ENCODE measurements around the gene TNFRSF13B.

Gene TNFRSF13B

DNA sequence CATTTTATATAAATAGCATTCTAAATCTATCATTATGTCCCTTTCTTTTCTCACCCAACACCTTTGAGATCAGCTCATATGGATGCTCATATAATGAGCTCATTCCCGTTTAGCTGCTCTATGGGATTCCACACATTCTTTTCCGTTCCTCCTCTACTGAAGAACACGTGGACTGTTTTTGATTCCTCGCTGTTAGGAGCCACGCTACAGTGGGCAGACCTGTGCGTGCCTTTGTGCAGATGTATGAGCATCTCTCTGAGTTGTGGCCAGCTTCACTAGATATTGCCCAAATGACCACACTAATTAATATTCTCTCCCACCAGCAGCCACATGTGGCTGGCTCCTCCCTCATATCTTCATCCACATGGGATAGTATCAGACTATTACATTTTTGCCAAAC, 6.0 kb upstream of the TNFRSF13B start:
- no peak for DNase-seq (ENCODE audit: low read depth)
- no peak overlapping the region for H3K4me3 ChIP-seq (ENCODE audit: low read depth, low read length)
- TF ChIP-seq MYC (IDR thresholded peaks at IDR 0.05; ENCODE audit: low read depth, low read length) (no peak), POLR2A (IDR thresholded peaks at IDR 0.05; ENCODE audit: extremely low read depth, insufficient read length) (no peak)
- TF ChIP-seq, protein P1, sequence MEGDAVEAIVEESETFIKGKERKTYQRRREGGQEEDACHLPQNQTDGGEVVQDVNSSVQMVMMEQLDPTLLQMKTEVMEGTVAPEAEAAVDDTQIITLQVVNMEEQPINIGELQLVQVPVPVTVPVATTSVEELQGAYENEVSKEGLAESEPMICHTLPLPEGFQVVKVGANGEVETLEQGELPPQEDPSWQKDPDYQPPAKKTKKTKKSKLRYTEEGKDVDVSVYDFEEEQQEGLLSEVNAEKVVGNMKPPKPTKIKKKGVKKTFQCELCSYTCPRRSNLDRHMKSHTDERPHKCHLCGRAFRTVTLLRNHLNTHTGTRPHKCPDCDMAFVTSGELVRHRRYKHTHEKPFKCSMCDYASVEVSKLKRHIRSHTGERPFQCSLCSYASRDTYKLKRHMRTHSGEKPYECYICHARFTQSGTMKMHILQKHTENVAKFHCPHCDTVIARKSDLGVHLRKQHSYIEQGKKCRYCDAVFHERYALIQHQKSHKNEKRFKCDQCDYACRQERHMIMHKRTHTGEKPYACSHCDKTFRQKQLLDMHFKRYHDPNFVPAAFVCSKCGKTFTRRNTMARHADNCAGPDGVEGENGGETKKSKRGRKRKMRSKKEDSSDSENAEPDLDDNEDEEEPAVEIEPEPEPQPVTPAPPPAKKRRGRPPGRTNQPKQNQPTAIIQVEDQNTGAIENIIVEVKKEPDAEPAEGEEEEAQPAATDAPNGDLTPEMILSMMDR (IDR thresholded peaks at IDR 0.05; ENCODE audit: low read depth, low read length), result no peak
- TF ChIP-seq, protein P2, sequence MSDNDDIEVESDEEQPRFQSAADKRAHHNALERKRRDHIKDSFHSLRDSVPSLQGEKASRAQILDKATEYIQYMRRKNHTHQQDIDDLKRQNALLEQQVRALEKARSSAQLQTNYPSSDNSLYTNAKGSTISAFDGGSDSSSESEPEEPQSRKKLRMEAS (IDR thresholded peaks at IDR 0.05; ENCODE audit: low read depth, low read length), result no peak

DNA sequence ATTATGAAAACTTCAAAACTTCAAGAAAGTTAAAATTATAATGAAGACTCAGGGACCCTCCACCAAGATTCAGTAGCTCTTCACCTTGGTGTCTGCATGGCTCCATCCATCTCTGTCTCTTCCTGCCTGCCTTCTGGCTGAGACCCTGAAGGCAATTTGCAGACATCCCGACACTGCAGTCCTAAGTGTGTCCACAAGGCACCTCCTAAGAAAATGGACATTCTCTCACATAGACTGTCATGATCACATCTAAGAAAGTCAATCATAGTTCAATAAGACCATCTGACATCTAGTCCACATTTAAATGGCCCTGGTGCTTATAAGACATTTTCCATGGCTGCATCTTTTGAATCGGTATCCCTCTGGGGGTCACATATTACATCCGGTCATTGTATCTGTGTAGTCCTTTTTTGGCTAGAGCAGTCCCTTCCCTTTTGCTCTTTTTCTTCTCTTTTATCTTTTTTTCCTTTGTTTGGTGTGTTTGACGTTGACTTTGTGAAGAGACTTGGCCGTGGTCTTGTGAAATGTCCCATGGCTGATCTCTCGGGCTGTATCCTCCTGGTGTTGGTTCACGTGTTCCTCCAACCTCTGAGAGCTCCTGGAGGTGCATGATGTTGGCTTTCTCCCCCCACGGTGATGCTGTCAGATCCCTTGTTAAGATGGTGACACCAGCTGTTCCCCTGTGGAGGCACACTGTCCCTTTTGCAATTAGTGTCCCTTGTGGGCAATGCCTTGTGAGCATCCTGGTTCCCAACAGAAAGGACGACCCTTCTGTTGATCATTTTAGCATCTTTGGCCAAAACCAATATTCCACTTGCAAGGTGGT, 5.0 kb upstream of the TNFRSF13B start:
- no peak for TF ChIP-seq POLR2A (IDR thresholded peaks at IDR 0.05; ENCODE audit: extremely low read depth, insufficient read length)
- TF ChIP-seq, protein P1 (IDR thresholded peaks at IDR 0.05; ENCODE audit: low read depth, low read length), result no peak
- TF ChIP-seq, protein P2 (IDR thresholded peaks at IDR 0.05; ENCODE audit: low read depth, low read length), result no peak
- TF ChIP-seq MYC (IDR thresholded peaks at IDR 0.05; ENCODE audit: low read depth, low read length), result no peak

DNA sequence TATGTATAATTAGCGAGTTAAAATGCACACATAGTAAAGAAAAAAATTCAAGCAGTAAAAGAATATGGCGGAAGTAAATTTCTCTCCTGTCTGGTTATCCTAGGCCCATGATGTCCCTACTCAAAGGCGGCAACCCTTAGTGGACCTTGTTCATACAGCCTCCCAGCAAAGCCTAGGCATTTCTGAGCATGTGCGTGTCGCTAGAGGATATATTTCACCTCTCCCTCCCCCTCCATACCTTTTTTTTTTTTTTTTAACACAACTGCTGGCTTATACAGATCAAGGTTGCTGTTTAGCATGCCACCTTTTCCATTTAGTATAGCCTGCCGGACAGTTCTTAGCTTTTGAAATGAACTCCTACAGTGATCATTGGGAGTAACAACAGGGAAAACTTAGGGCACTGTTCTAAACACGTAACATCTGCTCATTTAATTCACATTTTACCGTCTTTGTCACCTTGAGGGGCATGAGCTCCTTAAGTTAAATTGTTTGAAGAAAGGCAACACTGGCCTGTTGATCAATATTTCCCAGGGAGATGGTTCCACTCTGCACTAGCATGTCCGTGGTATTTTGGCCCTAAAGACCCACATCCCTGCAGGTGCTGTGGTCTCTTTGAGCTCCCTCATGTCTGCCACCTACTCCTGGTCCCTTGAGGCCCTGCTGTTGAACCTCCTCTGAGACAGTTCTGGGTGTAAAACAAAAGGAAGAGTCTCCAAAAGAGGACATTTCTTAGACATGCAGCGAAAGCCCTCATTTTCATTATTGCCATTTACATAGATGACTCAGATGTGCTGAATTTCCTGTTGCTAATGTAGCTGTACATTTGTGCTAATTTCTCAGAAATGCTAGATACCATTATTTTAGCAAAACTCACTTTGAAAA, 4.1 kb upstream of the TNFRSF13B start:
- no peak for DNase-seq (ENCODE audit: low read depth)
- no peak for TF ChIP-seq POLR2A (IDR thresholded peaks at IDR 0.05; ENCODE audit: extremely low read depth, insufficient read length)
- TF ChIP-seq, protein P1 (IDR thresholded peaks at IDR 0.05; ENCODE audit: low read depth, low read length), result no peak
- TF ChIP-seq, protein P2 (IDR thresholded peaks at IDR 0.05; ENCODE audit: low read depth, low read length), result no peak
- TF ChIP-seq MYC (IDR thresholded peaks at IDR 0.05; ENCODE audit: low read depth, low read length), result no peak
- no peak overlapping the region for H3K4me3 ChIP-seq (ENCODE audit: low read depth, low read length)

More for the DNA sequence above, 5.0 kb upstream of the TNFRSF13B start:
- no peak overlapping the region for H3K4me3 ChIP-seq (ENCODE audit: low read depth, low read length)
- no peak for DNase-seq (ENCODE audit: low read depth)

DNA sequence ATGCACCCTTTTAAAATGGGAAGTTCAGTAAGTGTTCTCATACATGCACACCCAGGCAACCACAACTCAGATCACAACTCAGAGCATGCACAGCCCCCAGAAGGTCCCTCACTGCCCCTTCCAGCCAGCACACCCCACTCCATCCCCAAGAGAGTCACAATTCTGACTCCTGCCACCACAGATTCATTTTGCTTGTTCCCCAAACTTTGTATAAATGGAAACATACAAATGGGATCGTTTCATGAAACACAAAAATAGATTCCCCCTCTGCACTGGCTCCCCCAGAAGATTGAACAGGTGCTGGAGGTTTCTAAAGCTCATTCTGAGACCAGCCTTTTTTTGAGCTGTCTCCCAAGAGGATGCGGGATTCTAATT, 3.3 kb upstream of the TNFRSF13B start:
- no peak overlapping the region for H3K4me3 ChIP-seq (ENCODE audit: low read depth, low read length)
- DNase-seq (ENCODE audit: low read depth), result peak; percentile 38
- TF ChIP-seq, protein P1 (IDR thresholded peaks at IDR 0.05; ENCODE audit: low read depth, low read length), result no peak
- TF ChIP-seq, protein P2 (IDR thresholded peaks at IDR 0.05; ENCODE audit: low read depth, low read length), result no peak
- TF ChIP-seq POLR2A (IDR thresholded peaks at IDR 0.05; ENCODE audit: extremely low read depth, insufficient read length) (no peak), MYC (IDR thresholded peaks at IDR 0.05; ENCODE audit: low read depth, low read length) (no peak)

DNA sequence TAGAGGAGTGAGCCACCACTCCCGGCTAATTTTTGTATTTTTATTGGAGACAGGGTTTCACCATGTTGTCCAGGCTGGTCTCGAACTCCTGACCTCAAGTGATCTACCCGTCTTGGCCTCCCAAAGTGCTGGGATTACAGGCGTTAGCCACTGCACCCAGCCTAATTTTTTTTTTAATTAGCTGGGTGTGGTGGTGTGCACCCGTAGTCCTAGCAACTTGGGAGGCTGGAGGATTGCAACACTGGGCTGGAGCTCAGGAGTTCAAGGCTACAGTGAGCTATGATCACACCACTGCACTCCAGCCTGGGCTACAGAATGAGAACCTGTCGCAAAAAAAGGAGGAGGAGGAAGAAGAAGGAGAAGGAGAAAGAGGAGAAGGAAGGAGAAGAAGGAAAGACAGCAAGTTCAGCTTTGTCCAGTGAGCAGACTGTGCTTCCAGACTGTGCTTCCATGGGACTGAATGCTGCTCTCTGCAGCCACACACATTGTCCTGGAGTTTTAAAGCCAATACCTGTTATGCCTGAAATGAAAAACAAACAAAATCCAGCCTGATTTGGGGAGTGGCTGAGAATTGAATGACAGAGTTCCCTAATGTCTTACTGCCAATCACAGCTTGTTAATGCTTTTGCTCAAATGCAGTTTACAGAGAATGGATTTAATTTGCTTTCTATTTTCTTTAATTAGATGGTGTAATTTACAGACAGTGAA, 2.8 kb upstream of the TNFRSF13B start:
- DNase-seq (ENCODE audit: low read depth), result no peak
- H3K4me3 ChIP-seq (ENCODE audit: low read depth, low read length), result no peak overlapping the region

More for the DNA sequence above, 2.8 kb upstream of the TNFRSF13B start:
- TF ChIP-seq, protein P2 (IDR thresholded peaks at IDR 0.05; ENCODE audit: low read depth, low read length), result no peak
- TF ChIP-seq MYC (IDR thresholded peaks at IDR 0.05; ENCODE audit: low read depth, low read length), result no peak
- TF ChIP-seq, protein P1 (IDR thresholded peaks at IDR 0.05; ENCODE audit: low read depth, low read length), result no peak
- TF ChIP-seq POLR2A (IDR thresholded peaks at IDR 0.05; ENCODE audit: extremely low read depth, insufficient read length), result no peak
